Embryonic facial prominence (tissue), 1 donor: Measurements from ENCODE around the gene AQP6.

Experiments
- DNase-seq: peaks from one replicate; pipeline ENCODE4 v3.0.0-alpha.2; 2016; ENCODE audit errors: extremely low spot score

Gene AQP6

GRCh38 chr12:49942921-49943624 lies 29.7 kb upstream of the AQP6 start:
- DNase-seq: no peak

- DNase-seq: no peak
Measured at GRCh38 chr12:49943625-49943960, 29.2 kb upstream of the AQP6 start.

GRCh38 chr12:49944046-49944445 lies 28.7 kb upstream of the AQP6 start:
- no peak for DNase-seq

- DNase-seq: no peak
Measured at GRCh38 chr12:49944718-49945117, 28.0 kb upstream of the AQP6 start.

GRCh38 chr12:49945394-49946080 lies 27.2 kb upstream of the AQP6 start:
- DNase-seq: no peak

GRCh38 chr12:49946086-49946485 lies 26.7 kb upstream of the AQP6 start:
- no peak for DNase-seq

- DNase-seq: no peak
Measured at GRCh38 chr12:49946497-49946896, 26.2 kb upstream of the AQP6 start.

GRCh38 chr12:49947593-49948226 lies 25.0 kb upstream of the AQP6 start:
- no peak for DNase-seq

- no peak for DNase-seq
Measured at GRCh38 chr12:49948866-49949845, 23.6 kb upstream of the AQP6 start.

GRCh38 chr12:49949866-49950265 lies 22.9 kb upstream of the AQP6 start:
- DNase-seq: no peak

GRCh38 chr12:49950273-49951251 lies 22.2 kb upstream of the AQP6 start, which contains the start of gene AQP2:
TSS of gene AQP2 (plus strand) at chr12:49950737. CDS start at chr12:49950831, 94 bp downstream.
- no peak for DNase-seq

GRCh38 chr12:49951411-49952240 lies 21.1 kb upstream of the AQP6 start:
- DNase-seq: no peak

GRCh38 chr12:49952391-49953055 lies 20.2 kb upstream of the AQP6 start:
- DNase-seq: no peak

GRCh38 chr12:49953151-49953550 lies 19.6 kb upstream of the AQP6 start:
- DNase-seq: no peak

- no peak for DNase-seq
Measured at GRCh38 chr12:49953961-49954846, 18.5 kb upstream of the AQP6 start.

GRCh38 chr12:49954863-49955830 lies 17.6 kb upstream of the AQP6 start:
- DNase-seq: no peak
